ENCODE results near the gene ZNF793.

DNA sequence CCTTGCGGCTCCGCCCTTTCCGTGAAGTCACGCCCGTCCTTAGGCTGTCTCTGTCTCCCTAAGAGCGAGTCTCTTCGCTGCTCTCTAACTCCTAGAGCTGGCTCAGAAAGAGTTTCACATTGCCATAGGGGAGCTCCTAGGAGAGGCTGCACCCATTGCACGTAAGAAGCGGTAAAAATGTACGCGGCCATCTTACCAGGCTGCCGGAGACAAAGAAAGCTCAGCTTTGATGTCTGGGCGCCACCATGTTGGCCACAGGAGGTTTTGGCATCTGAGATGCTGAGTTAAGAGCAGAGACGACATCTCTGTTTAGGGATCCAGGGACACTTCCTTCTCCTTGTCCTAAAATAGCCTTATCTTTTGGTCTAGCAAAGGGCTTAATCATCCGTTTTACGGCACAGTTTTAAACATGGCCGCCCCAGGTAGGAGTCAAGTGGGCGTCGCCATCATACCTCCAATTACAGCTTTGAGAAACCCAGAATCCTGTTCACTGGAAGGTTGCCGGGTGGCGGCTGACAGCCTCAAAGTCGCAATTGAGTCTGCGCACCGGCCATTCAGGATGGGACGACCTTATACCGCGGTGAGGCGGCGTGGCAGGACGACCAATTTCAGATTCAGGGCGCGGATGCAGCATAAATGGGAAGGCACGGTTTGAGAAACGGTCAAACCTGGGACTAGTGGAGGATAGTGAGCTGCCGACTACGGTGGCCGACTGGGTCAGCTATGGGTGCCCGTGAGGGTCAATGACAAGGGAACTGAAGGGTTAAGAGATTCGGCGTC is at the start of gene ZNF793:
- TF ChIP-seq EZH2phosphoT487 (IDR thresholded peaks at IDR 0.05; ENCODE audit: insufficient read depth, low read depth) (no peak), EZH2 (IDR thresholded peaks at IDR 0.05; ENCODE audit: insufficient read depth, poor library complexity, severe bottlenecking) (no peak)

All from GM23248 (cell line).